ENCODE data around the gene KRTAP1-1.

GRCh38 chr17:41058741-41059140 is 17.5 kb upstream of the KRTAP1-1 start:
- no peak for TF ChIP-seq SMC3 (IDR thresholded peaks at IDR 0.05)
- TF ChIP-seq CHD4 (IDR thresholded peaks at IDR 0.05; ENCODE audit: borderline replicate concordance), result no peak
- TF ChIP-seq, protein P1, sequence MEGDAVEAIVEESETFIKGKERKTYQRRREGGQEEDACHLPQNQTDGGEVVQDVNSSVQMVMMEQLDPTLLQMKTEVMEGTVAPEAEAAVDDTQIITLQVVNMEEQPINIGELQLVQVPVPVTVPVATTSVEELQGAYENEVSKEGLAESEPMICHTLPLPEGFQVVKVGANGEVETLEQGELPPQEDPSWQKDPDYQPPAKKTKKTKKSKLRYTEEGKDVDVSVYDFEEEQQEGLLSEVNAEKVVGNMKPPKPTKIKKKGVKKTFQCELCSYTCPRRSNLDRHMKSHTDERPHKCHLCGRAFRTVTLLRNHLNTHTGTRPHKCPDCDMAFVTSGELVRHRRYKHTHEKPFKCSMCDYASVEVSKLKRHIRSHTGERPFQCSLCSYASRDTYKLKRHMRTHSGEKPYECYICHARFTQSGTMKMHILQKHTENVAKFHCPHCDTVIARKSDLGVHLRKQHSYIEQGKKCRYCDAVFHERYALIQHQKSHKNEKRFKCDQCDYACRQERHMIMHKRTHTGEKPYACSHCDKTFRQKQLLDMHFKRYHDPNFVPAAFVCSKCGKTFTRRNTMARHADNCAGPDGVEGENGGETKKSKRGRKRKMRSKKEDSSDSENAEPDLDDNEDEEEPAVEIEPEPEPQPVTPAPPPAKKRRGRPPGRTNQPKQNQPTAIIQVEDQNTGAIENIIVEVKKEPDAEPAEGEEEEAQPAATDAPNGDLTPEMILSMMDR (IDR thresholded peaks at IDR 0.05), result no peak
- no peak for TF ChIP-seq CEBPB (IDR thresholded peaks at IDR 0.05)
- TF ChIP-seq, protein P2, sequence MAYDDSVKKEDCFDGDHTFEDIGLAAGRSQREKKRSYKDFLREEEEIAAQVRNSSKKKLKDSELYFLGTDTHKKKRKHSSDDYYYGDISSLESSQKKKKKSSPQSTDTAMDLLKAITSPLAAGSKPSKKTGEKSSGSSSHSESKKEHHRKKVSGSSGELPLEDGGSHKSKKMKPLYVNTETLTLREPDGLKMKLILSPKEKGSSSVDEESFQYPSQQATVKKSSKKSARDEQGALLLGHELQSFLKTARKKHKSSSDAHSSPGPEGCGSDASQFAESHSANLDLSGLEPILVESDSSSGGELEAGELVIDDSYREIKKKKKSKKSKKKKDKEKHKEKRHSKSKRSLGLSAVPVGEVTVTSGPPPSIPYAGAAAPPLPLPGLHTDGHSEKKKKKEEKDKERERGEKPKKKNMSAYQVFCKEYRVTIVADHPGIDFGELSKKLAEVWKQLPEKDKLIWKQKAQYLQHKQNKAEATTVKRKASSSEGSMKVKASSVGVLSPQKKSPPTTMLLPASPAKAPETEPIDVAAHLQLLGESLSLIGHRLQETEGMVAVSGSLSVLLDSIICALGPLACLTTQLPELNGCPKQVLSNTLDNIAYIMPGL (CRISPR knock-in tag; IDR thresholded peaks at IDR 0.05; ENCODE audit: borderline replicate concordance), result no peak
- TF ChIP-seq POLR2A (IDR thresholded peaks at IDR 0.05; ENCODE audit: low read length), result no peak
- TF ChIP-seq ELK1 (IDR thresholded peaks at IDR 0.05; ENCODE audit: low read depth, low read length), result no peak
- TF ChIP-seq RFX5 (IDR thresholded peaks at IDR 0.05), result no peak
- no peak for TF ChIP-seq MAFK (IDR thresholded peaks at IDR 0.05; ENCODE audit: partially characterized antibody)
- no peak for TF ChIP-seq USF2 (IDR thresholded peaks at IDR 0.05)
- no peak for TF ChIP-seq MYC (IDR thresholded peaks at IDR 0.05; ENCODE audit: borderline replicate concordance, low read length)
- TF ChIP-seq, protein P3, sequence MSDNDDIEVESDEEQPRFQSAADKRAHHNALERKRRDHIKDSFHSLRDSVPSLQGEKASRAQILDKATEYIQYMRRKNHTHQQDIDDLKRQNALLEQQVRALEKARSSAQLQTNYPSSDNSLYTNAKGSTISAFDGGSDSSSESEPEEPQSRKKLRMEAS (IDR thresholded peaks at IDR 0.05), result no peak
- no peak for TF ChIP-seq KDM1A (IDR thresholded peaks at IDR 0.05; ENCODE audit: low read depth)

All from A549 (cell line).